AG08395 (cell line): ENCODE results near the gene GRK1.
A peak's percentile ranks its signal among the peaks of the same experiment; 100 is the strongest.
"Not testable (repeated sequence)": the region's sequence is repeated elsewhere in the genome, so short reads cannot be mapped to it uniquely, and the experiment has no call there.

Source experiments
- DNase-seq: peaks from one replicate; pipeline ENCODE4 v3.0.0; 2012; ENCODE audit warnings: mixed read lengths, low spot score

GRK1 gene

GRCh38 chr13:113665597-113666328 lies 1.3 kb upstream of the GRK1 start:
- DNase-seq, result no peak

GRCh38 chr13:113666329-113666670 lies 719 bp upstream of the GRK1 start:
- DNase-seq, result no peak

- no peak for DNase-seq
Measured at GRCh38 chr13:113667771-113668490, 912 bp downstream of the GRK1 start.

GRCh38 chr13:113668491-113668971 lies 1.5 kb downstream of the GRK1 start:
- no peak for DNase-seq

GRCh38 chr13:113669231-113669754 lies 2.3 kb downstream of the GRK1 start:
- DNase-seq, result no peak

- no peak for DNase-seq
Measured at GRCh38 chr13:113669755-113670341, 2.8 kb downstream of the GRK1 start.

GRCh38 chr13:113670541-113670940 lies 3.5 kb downstream of the GRK1 start:
- no peak for DNase-seq

GRCh38 chr13:113671066-113672001 lies 4.3 kb downstream of the GRK1 start:
- DNase-seq, result no peak

- no peak for DNase-seq
Measured at GRCh38 chr13:113672002-113672651, 5.1 kb downstream of the GRK1 start.

- no peak for DNase-seq
Measured at GRCh38 chr13:113722921-113723320, 55.9 kb downstream of the GRK1 start.

GRCh38 chr13:113723410-113724015 lies 56.5 kb downstream of the GRK1 start:
- DNase-seq, result no peak

GRCh38 chr13:113724016-113724758 lies 57.2 kb downstream of the GRK1 start:
- no peak for DNase-seq

GRCh38 chr13:113724780-113725315 lies 57.8 kb downstream of the GRK1 start:
- peak; percentile 66 for DNase-seq

GRCh38 chr13:113725329-113726105 lies 58.5 kb downstream of the GRK1 start:
- DNase-seq, result not testable (repeated sequence)

GRCh38 chr13:113726106-113726821 lies 59.2 kb downstream of the GRK1 start:
- DNase-seq, result not testable (repeated sequence)

GRCh38 chr13:113726961-113727411 lies 60.0 kb downstream of the GRK1 start:
- no peak for DNase-seq

GRCh38 chr13:113728571-113729054 lies 61.6 kb downstream of the GRK1 start:
- no peak for DNase-seq
